Measurements from ENCODE around the gene NWD2.
"Not testable (repeated sequence)": the region's sequence is repeated elsewhere in the genome, so short reads cannot be mapped to it uniquely, and the experiment has no call there.

NWD2 gene

GRCh38 chr4:37244583-37245390, at the start of gene NWD2:
Gene NWD2, plus strand, starts transcription at chr4:37244743. Its CDS starts 325 bp downstream, at chr4:37245068.
- DNase-seq (ENCODE audit: low spot score) = no peak

- DNase-seq (ENCODE audit: low spot score) = no peak
Measured at GRCh38 chr4:37197899-37198298, 46.6 kb upstream of the NWD2 start.

- not testable (repeated sequence) for DNase-seq (ENCODE audit: low spot score)
Measured at GRCh38 chr4:37204740-37205139, 39.8 kb upstream of the NWD2 start.

GRCh38 chr4:37216209-37216608, 28.3 kb upstream of the NWD2 start:
- no peak for DNase-seq (ENCODE audit: low spot score)

GRCh38 chr4:37219242-37219641, 25.3 kb upstream of the NWD2 start:
- no peak for DNase-seq (ENCODE audit: low spot score)

- DNase-seq (ENCODE audit: low spot score) = no peak
Measured at GRCh38 chr4:37219990-37220389, 24.6 kb upstream of the NWD2 start.

- no peak for DNase-seq (ENCODE audit: low spot score)
Measured at GRCh38 chr4:37220685-37221084, 23.9 kb upstream of the NWD2 start.

- DNase-seq (ENCODE audit: low spot score) = no peak
Measured at GRCh38 chr4:37223732-37224131, 20.8 kb upstream of the NWD2 start.

GRCh38 chr4:37224854-37225253, 19.7 kb upstream of the NWD2 start:
- DNase-seq (ENCODE audit: low spot score) = no peak

- no peak for DNase-seq (ENCODE audit: low spot score)
Measured at GRCh38 chr4:37225778-37226177, 18.8 kb upstream of the NWD2 start.

- no peak for DNase-seq (ENCODE audit: low spot score)
Measured at GRCh38 chr4:37232315-37232714, 12.2 kb upstream of the NWD2 start.

GRCh38 chr4:37236165-37236564, 8.4 kb upstream of the NWD2 start:
- DNase-seq (ENCODE audit: low spot score) = no peak

GRCh38 chr4:37241647-37242046, 2.9 kb upstream of the NWD2 start:
- DNase-seq (ENCODE audit: low spot score) = no peak

- no peak for DNase-seq (ENCODE audit: low spot score)
Measured at GRCh38 chr4:37243051-37243450, 1.5 kb upstream of the NWD2 start.

GRCh38 chr4:37243722-37244582, 591 bp upstream of the NWD2 start:
- DNase-seq (ENCODE audit: low spot score) = no peak

- DNase-seq (ENCODE audit: low spot score) = no peak
Measured at GRCh38 chr4:37245391-37245954, 930 bp downstream of the NWD2 start.

GRCh38 chr4:37246891-37247290, 2.3 kb downstream of the NWD2 start:
- no peak for DNase-seq (ENCODE audit: low spot score)

GRCh38 chr4:37258221-37258620, 13.7 kb downstream of the NWD2 start:
- DNase-seq (ENCODE audit: low spot score) = no peak

- DNase-seq (ENCODE audit: low spot score) = no peak
Measured at GRCh38 chr4:37268319-37268718, 23.8 kb downstream of the NWD2 start.

GRCh38 chr4:37279121-37279520, 34.6 kb downstream of the NWD2 start:
- DNase-seq (ENCODE audit: low spot score) = no peak

- DNase-seq (ENCODE audit: low spot score) = no peak
Measured at GRCh38 chr4:37279894-37280592, 35.5 kb downstream of the NWD2 start.

GRCh38 chr4:37299468-37299867, 54.9 kb downstream of the NWD2 start:
- DNase-seq (ENCODE audit: low spot score) = no peak

All from kidney capillary endothelial cell (primary cell).